HG03097 (cell line): ENCODE results near the gene NGEF.
"Not testable (repeated sequence)": the region's sequence is repeated elsewhere in the genome, so short reads cannot be mapped to it uniquely, and the experiment has no call there.

Source experiments
- ATAC-seq: cut with Tn5 transposase; IDR thresholded peaks from one replicate; pipeline ENCODE4 v1.9.1; 2021; ENCODE audit not compliant: unreplicated experiment, low FRiP score

NGEF gene

GRCh38 chr2:233013027-233013461 lies at the start of gene NGEF:
TSS of gene NGEF (minus strand) at chr2:233013256. CDS start at chr2:232974890, 38,366 bp downstream.
- ATAC-seq, result no peak

- no peak for ATAC-seq
These were observed 49.4 kb upstream of the NGEF start for GRCh38 chr2:233062451-233062850.

GRCh38 chr2:233061591-233062450 lies 48.8 kb upstream of the NGEF start:
- ATAC-seq, result no peak

- no peak for ATAC-seq
These were observed 48.0 kb upstream of the NGEF start for GRCh38 chr2:233060980-233061590.

GRCh38 chr2:233060501-233060979 lies 47.5 kb upstream of the NGEF start:
- ATAC-seq, result no peak

DNA sequence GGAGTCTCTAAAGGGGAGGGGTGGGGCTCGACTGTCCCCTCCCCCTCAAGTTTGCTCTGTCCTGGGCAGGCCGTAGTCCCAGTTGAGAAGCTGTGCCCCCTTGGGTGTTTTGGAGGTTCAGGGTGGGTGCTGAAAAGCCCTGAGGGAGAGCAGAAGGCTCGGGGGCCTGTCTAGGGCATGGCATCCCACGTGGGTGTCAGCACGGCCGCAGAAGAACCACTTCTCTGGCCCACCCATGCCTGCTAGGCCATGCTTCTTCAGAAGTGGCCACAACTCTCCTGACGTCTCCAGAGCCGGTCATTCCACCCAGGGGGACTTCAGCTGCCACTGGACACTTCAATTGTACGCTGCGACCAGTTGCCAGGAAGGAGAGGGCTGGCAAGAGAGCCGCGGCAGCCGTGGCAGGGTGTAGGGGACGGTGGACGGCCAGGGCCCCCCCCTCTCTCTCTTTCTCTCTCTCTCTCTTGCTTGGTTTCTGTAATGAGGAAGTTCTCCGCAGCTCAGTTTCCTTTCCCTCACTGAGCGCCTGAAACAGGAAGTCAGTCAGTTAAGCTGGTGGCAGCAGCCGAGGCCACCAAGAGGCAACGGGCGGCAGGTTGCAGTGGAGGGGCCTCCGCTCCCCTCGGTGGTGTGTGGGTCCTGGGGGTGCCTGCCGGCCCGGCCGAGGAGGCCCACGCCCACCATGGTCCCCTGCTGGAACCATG lies 46.9 kb upstream of the NGEF start, which contains the start of gene INPP5D:
Gene INPP5D, plus strand, starts transcription at position 546 of the 704 bp plus-strand sequence. Its CDS starts 137 bp downstream, at position 683.
- ATAC-seq, result peak; percentile 42

GRCh38 chr2:233059547-233059796 lies 46.4 kb upstream of the NGEF start:
- ATAC-seq, result no peak

GRCh38 chr2:233058717-233059546 lies 45.9 kb upstream of the NGEF start:
- no peak for ATAC-seq

DNA sequence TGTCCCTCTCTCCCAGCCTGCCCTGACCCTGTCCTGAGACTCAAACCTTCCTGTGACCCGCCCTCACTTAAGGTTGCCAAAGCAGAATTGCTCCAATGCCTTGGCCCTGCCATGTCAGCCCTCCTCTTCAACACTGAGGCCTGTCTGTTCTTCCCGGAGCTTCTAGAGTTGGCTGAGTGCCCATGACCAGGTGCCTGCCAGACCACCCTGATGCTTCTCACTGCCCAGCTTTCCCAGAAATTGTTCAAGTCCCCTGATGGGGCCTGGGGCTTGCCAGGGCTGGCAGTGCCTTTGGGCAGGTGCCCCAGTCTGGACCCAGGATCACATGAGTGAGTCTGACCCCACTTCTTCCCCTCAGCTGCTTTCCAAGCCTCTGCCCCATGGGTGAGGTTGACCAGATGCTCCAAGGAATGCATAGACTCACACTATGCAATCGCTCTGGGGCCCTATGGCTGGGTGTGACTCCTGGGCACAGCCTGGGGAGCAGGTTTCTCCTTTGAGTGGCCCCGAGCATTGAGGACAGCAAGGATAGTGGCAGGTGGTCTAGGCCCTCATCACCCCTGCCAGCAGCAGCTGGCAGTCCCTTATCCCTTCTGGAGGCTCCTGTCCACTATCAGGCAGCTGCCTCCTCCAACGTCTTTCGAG lies 44.0 kb upstream of the NGEF start:
- ATAC-seq, result no peak

DNA sequence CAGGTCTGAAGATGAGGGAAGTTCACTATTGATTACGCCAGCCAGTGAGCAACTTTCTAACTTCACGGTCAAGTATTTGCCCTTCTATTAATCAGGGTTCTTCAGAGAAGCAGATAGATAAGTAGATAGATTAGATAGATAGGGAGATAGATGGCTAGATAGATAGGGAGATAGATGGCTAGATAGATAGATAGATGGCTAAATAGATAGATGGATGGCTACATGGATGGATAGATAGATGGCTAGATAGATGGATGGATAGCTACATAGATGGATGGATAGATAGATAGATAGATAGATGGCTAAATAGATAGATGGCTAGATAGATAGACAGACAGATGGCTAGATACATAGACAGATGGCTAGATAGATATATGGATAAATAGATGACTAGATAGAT lies 42.3 kb upstream of the NGEF start:
- ATAC-seq, result no peak

DNA sequence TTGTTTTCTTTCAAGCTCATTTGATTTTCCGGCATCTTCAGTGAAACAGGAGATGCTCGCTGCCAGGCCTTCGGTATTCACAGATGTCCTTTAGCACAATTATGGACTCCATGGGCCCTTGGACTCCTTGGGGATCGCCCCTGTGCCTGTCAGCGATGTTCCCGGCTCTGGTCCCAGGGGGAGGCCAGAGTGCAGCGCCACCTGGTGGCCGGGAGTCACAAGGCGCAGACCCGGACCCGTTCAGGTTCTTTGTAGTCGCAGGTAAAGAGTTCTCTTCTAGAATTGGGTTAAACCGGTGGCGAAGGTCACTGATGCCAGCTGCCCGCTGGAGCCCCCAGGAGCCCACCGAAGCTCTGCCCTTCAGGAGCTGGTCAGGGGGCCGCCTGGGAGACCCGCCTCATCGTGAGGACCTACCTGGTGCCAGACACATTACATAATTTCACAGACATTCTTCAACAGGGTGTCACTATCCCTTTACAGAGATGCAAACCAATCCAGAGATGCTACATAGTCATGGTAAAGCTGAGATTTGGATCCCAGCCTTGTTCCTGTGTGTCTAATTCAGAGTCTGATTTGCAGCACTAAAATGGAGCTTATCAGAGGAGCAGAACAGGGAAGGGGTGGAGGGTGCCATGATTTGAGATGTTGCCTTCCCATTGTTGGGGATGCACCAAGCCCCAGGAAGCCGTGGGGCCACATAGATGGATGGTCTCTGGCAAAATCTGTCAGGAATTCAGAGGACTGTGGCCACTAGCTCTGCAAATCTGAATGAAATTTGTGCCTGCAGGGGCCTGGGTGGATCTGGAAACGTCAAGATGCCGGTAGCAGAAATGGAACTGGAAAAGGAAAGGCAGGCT lies 41.1 kb upstream of the NGEF start:
- peak; percentile 62 for ATAC-seq

DNA sequence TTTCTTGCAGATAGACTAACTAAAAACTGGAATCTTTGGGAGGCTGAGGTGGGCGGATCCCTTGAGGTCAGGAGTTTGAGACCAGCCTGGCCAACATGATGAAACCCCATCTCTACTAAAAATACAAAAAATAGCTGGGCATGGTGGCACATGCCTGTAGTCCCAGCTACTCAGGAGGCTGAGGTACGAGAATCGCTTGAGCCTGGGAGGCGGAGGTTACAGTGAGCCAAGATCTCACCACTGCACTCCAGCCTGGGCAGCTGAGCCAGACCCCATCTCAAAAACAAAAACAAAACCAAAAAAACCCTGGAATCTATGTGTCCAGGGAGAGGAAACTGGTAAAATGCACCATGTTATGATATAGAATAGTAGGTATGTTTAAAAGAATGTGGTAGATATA lies 39.5 kb upstream of the NGEF start:
- ATAC-seq, result not testable (repeated sequence)

GRCh38 chr2:233051241-233052149 lies 38.4 kb upstream of the NGEF start:
- no peak for ATAC-seq

GRCh38 chr2:233049194-233049761 lies 36.2 kb upstream of the NGEF start:
- ATAC-seq, result no peak

DNA sequence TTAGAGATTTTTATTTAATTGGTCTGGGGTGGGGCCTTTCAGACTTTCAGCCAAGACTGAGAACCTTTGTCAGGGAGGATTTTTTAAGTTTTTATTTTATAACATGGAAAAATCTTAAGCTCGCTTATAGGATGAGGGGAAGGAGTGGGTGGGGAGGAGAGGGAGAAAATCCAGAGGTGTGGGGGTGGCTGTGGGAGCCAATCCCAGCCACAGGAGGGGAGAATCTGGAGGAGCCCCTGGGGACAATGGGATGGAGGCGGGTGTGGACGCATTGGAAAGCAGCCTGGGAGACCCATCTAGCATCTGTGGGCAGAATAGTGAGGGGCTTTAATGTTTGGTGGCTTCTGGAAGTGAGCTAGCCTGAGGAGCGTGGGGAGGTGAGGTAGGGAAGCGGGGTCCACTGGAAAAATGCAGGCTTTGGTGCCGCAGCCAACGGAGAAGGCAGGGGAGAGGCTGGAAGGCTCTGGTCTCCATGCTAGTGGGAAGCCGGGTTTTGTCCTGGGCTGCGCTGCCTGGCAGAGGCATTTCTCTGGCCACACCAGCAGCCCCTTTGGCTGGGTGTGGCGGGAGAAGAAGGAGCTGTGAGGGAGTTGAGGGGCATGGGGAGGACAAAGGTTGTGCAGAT lies 35.6 kb upstream of the NGEF start:
- no peak for ATAC-seq

GRCh38 chr2:233047667-233048066 lies 34.6 kb upstream of the NGEF start:
- no peak for ATAC-seq

DNA sequence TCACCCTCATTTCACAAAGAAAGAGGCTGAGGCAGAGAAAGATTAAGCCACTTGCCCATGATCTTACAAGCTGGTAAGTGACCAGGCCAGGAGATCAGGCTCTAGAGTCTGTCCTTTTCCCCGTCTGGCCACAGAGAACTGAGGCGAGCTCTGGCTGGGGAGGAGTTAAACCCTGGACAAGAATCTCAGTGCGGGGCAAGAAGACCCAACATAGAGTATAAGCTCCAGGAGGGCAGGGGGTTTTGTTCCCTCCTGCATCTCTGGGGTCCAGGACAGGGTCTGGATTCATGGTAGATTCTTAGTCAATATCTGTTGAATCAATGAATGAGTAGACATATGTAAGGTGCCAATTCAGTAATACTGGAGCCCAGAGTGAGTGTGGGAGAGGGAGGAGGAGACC lies 34.1 kb upstream of the NGEF start:
- no peak for ATAC-seq
